Nephron progenitor cell (in vitro differentiated cells): ENCODE results near the gene NEO1.

Experiments used
- DNase-seq: peaks from one replicate; pipeline ENCODE4 v3.0.0; 2021
- H3K27ac Mint-ChIP-seq: 2 replicates; pipeline ENCODE4 v1.8.0; 2021; ENCODE audit warnings: mild to moderate bottlenecking, moderate library complexity, mixed read lengths
- H3K27me3 Mint-ChIP-seq: 2 replicates; pipeline ENCODE4 v1.8.0; 2021; ENCODE audit warnings: mild to moderate bottlenecking, low read depth, mixed read lengths; ENCODE audit not compliant: poor library complexity
- H3K36me3 Mint-ChIP-seq: 2 replicates; pipeline ENCODE4 v1.8.0; 2021; ENCODE audit warnings: low read depth, mixed read lengths
- H3K4me1 Mint-ChIP-seq: 2 replicates; pipeline ENCODE4 v1.8.0; 2021; ENCODE audit warnings: mixed read lengths
- H3K4me3 Mint-ChIP-seq: 2 replicates; pipeline ENCODE4 v1.8.0; 2021; ENCODE audit warnings: mild to moderate bottlenecking, moderate library complexity, mixed read lengths
- H3K9me3 Mint-ChIP-seq: 2 replicates; pipeline ENCODE4 v1.8.0; 2021; ENCODE audit warnings: mild to moderate bottlenecking, moderate library complexity, mixed read lengths
- TF ChIP-seq, protein P1 (sequence below): fragments of 200-600 bp; sonication (generic); IDR thresholded peaks from 2 replicates; pipeline ENCODE4 v1.5.0; 2021; ENCODE audit warnings: antibody characterized with exemption

NEO1 gene

DNA sequence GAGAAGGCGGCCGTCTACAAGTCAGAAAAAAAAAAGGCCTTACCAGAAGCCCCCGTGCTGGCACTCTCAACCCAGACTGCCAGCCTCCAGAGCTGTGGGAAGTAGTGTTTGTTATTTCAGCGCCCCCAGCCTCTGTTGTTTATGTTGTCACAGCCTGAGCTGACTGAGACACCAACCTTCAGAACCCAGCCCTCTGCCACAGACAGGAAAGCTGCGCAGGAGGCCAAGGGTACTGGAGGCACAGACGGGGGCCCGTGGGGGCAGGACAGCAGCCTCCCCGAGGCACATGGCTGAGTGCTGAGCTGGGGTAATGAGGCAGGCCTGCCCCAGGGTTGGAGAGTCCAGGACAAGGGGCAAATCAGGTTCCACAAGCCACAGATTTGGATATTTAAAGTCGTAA is 282.8 kb downstream of the NEO1 start:
- Mint-ChIP-seq H3K4me3 (no peak overlapping the region), H3K27me3 (no peaks in the 10 kb centered on the region), H3K9me3 (no peaks in the 10 kb centered on the region), H3K36me3 (no peaks in the 10 kb centered on the region), H3K4me1 (peaks cover 5% of the 10 kb centered on the region), H3K27ac (no peak overlapping the region)
- DNase-seq = no peak
- TF ChIP-seq, protein P1, sequence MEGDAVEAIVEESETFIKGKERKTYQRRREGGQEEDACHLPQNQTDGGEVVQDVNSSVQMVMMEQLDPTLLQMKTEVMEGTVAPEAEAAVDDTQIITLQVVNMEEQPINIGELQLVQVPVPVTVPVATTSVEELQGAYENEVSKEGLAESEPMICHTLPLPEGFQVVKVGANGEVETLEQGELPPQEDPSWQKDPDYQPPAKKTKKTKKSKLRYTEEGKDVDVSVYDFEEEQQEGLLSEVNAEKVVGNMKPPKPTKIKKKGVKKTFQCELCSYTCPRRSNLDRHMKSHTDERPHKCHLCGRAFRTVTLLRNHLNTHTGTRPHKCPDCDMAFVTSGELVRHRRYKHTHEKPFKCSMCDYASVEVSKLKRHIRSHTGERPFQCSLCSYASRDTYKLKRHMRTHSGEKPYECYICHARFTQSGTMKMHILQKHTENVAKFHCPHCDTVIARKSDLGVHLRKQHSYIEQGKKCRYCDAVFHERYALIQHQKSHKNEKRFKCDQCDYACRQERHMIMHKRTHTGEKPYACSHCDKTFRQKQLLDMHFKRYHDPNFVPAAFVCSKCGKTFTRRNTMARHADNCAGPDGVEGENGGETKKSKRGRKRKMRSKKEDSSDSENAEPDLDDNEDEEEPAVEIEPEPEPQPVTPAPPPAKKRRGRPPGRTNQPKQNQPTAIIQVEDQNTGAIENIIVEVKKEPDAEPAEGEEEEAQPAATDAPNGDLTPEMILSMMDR = no peak

DNA sequence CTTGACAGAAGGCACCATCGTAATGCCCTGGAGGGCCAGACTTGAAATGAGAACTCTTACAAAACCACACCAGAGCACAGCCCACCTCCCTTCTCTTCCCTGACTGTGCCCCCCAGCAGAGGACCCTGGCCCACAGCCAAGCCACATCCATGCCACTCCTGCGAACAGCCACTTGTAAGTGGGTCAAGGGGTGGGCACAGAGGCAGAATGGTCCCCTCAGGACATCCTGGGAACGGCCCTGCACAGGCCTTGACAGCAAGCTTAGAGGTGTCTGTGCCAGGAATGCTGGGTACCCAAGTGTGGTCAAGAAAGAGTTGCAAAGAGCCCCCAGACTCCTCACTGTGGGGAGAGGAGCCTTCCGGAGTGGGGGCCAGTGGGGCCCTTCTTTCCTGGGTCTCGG is 283.2 kb downstream of the NEO1 start:
- Mint-ChIP-seq H3K27me3 (peaks cover 2% of the 10 kb centered on the region), H3K4me3 (no peak overlapping the region), H3K9me3 (no peaks in the 10 kb centered on the region), H3K4me1 (peaks cover under 1% of the 10 kb centered on the region), H3K27ac (no peak overlapping the region), H3K36me3 (no peaks in the 10 kb centered on the region)
- DNase-seq = no peak
- TF ChIP-seq, protein P1 = no peak

DNA sequence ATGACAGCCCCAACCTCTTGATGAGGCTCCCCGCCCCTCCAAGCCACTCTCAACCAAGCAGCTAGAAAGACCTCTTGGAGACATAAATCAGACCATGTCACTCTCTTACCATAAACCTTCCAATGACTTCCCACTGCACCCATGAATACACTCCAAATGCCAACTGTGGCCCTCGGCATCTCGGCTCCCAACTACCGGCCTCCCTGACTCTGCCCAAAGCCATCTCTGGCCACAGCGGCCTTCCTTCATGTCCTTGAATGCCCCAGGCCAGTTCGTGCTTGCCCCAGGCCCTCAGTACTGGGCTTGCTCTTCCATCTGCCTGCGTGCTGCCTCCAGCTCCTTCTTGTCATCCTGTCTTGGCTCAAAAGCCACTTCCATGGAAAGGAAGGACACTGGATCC is 284.5 kb downstream of the NEO1 start:
- Mint-ChIP-seq H3K36me3 (no peaks in the 10 kb centered on the region), H3K4me3 (no peak overlapping the region), H3K9me3 (no peaks in the 10 kb centered on the region), H3K4me1 (no peaks in the 10 kb centered on the region), H3K27me3 (peaks cover 5% of the 10 kb centered on the region), H3K27ac (no peak overlapping the region)
- TF ChIP-seq, protein P1 = no peak
- no peak for DNase-seq

DNA sequence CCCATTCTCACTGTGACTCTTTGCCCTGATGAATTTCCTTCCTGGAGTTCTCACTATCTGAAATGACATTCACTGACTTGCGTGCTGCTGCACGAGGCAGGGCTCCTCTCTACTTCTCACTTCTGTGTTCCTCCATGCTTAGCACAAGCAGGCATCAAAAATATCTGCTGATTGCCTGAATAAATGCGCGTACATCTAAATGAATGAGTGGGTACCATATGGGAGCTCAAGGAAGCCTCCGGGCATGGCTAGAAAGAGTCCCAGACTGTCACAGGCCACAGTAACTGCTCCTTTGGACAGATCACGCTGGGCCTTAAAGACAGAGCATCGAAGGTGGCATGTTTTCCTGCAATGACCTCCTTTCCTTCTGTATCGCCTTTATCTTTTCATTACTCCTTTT is 284.9 kb downstream of the NEO1 start:
- no peaks in the 10 kb centered on the region for H3K9me3 Mint-ChIP-seq
- no peak overlapping the region for H3K27ac Mint-ChIP-seq
- H3K4me3 Mint-ChIP-seq = no peak overlapping the region
- H3K4me1 Mint-ChIP-seq = no peaks in the 10 kb centered on the region
- DNase-seq = no peak
- peaks cover 5% of the 10 kb centered on the region for H3K27me3 Mint-ChIP-seq
- TF ChIP-seq, protein P1 = no peak
- no peaks in the 10 kb centered on the region for H3K36me3 Mint-ChIP-seq

DNA sequence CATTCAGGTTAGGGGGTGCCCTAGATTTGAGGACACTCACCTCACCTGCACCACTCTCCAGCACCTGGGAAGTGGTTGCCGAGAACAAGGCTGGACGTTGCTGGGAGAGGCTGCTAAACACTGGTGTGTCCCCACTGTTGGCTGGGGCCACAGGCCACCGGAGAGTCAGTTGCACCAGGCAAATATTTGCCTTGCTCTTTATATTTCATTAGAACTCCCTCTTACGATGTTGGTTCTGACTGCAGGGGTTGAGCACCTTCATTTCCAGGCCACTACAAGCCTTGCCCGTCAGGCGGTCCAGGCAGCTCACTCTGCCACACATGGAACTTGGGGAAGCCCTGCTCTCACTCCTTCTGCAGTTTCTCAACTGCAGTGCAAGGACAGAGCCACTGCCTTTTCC is 285.8 kb downstream of the NEO1 start:
- TF ChIP-seq, protein P1 = no peak
- no peaks in the 10 kb centered on the region for H3K36me3 Mint-ChIP-seq
- no peaks in the 10 kb centered on the region for H3K4me1 Mint-ChIP-seq
- H3K27ac Mint-ChIP-seq = no peak overlapping the region
- peaks cover 5% of the 10 kb centered on the region for H3K27me3 Mint-ChIP-seq
- H3K9me3 Mint-ChIP-seq = no peaks in the 10 kb centered on the region
- no peak overlapping the region for H3K4me3 Mint-ChIP-seq
- no peak for DNase-seq

DNA sequence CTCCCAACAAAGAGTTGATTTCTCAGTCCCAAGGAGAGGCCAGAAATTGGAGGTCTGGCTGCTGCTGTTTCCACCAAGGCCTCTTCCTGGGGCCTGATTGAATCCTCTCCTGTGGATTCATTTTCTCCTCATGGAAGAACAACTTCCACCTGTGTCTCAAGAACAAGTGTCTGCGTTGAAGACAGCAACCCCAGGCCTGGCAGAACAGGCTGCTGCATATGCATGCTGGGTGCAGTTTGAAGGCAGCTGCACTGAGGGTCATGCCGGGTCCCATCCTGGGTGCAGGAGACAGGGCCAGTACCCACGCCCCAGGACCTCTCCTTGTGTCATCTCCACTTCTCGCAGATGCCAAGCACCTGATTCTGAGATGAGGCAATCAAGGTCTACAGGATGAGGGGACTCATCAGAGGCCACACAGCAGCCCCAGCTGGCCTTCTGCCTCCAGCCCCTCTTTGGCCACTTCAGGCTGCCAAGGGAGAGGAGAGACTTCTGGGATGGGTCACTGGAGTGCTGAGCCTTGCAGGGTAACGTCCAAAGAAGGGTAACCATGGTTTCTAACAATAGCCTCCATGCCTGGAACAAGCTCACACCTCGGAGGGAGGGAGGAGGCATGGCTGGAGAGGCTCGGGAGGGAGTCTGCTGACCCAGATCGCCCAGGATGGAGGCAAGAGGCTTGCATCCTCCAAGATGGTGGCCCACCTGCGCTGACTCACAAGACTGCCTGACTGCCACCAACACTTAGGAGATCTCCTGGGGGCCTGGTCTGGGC is 286.5 kb downstream of the NEO1 start:
- no peak for DNase-seq
- Mint-ChIP-seq H3K9me3 (no peaks in the 10 kb centered on the region), H3K27ac (no peak overlapping the region), H3K4me3 (no peak overlapping the region), H3K27me3 (peaks cover 5% of the 10 kb centered on the region), H3K36me3 (no peaks in the 10 kb centered on the region), H3K4me1 (no peaks in the 10 kb centered on the region)
- TF ChIP-seq, protein P1 = no peak
